HCEC 1CT (cell line): ENCODE measurements around the gene PANX2.
A peak's percentile ranks its signal among the peaks of the same experiment; 100 is the strongest.
"Not testable (repeated sequence)": the region's sequence is repeated elsewhere in the genome, so short reads cannot be mapped to it uniquely, and the experiment has no call there.

Experiments
- DNase-seq: peaks from one replicate; pipeline ENCODE4 v3.0.0-alpha.2; 2017

Gene PANX2

GRCh38 chr22:50147258-50148165 is 23.0 kb upstream of the PANX2 start:
- DNase-seq: not testable (repeated sequence)

GRCh38 chr22:50148166-50148500 is 22.4 kb upstream of the PANX2 start:
- no peak for DNase-seq

- DNase-seq: peak; percentile 16
Observed at GRCh38 chr22:50148991-50149721, 21.4 kb upstream of the PANX2 start.

GRCh38 chr22:50150161-50151129 is 20.1 kb upstream of the PANX2 start:
- DNase-seq: no peak

- DNase-seq: no peak
Observed at GRCh38 chr22:50151571-50152537, 18.7 kb upstream of the PANX2 start.

DNA sequence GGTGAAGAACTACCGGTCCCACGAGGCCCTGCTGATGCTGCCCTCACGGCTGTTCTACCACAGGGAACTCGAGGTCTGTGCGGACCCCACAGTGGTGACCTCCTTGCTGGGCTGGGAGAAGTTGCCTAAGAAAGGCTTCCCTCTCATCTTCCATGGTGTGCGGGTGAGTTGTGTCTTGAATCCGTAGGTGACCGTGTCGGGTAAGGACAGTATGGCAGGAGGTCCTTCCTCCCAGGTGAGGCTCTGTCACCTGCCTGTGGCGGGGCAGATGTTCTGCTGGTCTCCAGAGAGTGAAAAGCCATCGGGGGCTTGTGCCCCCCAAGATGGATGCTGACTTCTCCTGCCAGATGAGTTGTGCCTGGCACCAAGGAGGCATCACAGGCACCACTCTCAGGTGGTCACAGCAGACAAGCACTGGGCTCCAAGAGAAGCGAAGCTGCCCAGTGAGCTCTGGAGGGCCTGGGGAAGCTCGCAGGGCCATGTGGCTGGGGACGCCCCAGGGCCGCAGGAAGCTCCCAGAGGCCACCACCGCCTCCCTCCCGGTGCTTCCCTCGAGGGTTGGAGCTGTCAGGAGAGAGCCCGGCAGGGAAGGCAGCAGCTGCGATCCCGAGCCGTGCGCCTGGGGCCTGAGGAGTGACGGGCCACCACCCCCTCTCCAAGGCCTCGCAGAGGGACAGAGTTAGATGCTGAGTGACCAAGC is 17.3 kb upstream of the PANX2 start:
- no peak for DNase-seq

DNA sequence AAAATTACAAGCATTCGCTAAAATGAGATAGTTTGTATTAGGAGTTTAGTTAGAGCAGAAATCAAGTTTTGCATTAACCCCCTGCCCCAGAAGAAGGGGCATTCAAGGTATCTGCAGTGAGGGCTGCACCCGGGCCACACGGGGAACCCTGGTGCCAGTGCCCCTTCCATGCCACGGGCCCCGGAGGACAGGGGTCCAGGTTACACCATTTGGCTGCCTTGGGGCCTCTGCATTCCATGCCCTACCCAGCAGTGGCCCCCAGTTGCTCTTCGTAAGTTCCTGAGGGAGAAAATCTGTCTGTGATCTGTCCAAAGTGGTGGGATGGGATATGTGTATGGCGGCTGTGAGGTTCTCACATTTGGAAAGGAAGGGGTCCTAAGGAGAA is 16.8 kb upstream of the PANX2 start:
- no peak for DNase-seq

DNA sequence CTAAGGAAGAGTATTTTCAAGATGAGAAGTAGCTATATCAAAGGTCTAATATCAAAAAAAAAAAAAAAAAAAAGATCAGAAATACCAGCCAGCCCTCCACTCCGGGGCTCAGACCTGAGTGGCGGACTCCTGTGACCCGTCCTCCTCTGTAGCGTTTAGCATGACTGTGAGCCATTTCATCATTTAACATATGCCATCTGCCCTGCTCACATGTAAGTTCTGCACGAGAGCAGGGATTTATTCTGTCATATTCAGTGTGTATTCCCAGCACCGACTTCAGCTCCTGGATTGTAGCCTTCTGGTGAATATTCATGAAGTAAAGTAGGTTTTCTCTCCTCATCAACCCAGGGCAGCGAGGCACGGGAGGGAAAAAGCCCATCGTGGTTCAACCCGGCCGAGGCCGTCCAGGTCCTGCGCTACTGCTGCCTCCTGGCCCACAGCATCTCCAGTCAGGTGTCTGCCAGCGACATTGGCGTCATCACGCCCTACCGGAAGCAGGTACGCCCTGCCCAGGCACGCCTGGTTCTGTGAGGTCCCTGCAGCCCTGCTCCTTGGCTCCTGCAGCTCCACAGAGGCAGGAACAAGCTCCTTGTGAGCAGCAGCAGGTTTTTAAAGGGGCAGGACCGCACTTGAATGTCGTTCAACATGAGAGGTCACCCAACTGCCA is 12.7 kb upstream of the PANX2 start:
- no peak for DNase-seq

DNA sequence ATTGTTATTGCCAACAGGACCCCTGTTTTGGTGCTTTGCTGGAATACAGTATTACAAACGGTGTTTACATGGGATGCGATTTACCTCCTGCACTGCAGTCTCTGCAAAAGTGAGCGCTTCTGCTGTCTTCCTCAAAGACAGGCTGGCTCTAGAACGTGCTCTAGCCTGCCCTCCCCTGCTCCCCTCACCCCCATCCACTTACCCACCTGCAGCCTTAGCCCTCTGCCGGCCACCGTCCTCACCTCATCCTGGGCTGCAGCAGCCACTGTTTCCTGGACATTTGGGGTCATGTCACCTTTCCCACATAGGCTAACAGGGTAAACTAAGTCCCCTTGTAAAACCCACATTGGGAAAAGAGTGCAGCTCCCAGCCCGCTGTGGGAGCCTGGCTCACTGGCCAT is 9.6 kb upstream of the PANX2 start:
- no peak for DNase-seq

DNA sequence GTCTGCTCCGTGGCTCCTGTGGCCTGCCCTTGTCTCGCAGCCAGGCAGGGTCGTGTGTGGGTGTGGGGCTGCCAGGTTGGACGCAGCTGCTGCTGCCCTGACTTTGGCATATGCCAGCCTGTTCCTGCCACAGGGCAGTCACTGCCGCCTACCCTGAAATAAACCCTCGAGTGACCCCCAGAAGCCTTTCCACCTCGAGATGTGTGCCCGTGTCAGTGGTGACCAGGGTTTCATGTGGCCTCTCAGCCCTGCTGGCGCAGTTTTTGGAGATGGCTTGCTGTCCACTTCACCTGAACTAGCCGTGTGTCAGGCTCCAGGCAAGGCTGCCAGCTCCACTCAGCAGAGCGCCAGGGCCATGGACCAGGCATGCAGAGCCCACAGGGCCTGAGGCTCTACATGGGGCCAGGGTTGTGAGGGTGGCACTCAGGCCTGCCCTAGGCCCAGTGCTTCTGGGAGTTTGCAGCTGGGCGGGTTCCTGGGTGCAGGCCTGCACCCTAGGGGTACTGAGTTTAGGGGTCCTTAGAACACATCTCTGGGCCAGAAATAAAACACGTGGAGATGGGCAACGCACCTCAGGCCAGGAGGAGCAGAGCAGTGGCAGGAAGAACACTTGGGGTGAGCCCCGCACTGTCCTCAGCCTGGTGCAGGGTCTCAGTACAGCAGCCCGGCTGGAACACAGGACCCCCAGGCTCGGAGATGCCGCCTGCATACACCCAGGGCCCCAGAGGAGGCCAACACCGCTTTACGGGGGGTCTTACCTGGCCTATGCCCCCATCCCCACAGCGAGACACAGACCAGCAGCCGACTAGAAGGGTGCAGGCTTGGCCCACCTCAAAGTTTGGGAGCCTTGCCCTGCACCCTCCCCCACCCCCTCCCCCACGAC is 8.8 kb upstream of the PANX2 start:
- no peak for DNase-seq

DNA sequence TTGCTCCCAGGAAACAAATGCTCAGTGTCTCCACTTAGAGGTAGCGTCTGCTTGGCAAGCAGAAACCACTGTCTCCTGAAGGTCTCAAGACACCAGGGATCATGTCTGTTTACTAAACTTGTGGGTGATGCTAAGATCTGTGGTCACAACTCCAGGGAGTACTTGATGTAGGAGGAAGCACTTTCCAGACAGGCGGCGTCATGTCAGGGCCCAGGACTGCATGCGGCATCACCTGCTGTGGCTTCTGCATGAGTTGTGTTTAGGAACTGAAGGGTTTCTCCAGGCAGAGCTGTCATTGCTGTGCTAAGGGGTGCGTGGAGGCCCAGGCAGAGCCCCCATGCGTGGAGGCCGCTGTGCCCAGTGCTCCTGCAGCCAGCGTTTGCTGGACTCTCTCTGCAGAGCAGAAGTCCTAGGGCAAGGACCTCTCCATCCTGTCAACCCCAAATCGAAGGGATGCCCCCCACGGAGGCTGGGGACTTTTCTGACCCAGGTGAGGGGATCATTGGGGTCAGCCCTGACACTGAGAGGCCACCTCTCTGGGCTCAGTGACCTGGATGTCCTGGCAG is 8.1 kb upstream of the PANX2 start:
- DNase-seq: no peak

GRCh38 chr22:50165436-50166123 is 5.0 kb upstream of the PANX2 start:
- no peak for DNase-seq

DNA sequence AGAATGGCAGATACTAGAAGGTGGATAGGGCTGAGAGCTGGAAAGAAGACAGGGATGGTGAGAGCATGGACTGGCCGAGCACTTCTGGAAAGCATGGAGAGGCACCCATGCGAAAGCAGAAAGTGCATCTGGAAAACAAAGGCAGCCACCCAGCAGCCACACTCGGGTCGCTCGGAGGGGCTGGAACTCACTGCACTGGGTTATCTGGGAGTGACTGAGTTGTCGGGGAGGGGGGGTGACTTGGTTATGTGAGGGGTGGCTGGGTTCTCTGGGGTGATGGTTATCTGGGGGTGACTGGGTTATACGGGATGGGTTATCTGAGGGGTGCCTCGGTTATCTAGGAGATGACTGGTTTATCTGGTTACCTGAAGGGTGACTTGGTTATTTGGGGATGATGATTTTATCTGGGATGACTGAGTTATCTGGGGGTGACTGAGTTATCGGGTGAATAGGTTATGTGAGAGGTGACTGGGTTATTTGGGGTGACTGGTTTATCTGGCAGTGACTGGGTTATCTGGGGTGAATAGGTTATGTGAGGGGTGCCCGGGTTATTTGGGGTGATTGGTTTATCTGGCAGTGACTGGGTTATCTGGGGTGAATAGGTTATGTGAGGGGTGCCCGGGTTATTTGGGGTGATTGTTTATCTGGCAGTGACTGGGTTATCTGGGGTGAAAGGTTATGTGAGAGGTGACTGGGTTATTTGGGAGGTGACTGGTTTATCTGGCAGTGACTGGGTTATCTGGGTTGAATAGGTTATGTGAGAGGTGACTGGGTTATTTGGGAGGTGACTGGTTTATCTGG is 2.6 kb upstream of the PANX2 start:
- DNase-seq: no peak

GRCh38 chr22:50168490-50169180 is 1.9 kb upstream of the PANX2 start:
- DNase-seq: not testable (repeated sequence)

DNA sequence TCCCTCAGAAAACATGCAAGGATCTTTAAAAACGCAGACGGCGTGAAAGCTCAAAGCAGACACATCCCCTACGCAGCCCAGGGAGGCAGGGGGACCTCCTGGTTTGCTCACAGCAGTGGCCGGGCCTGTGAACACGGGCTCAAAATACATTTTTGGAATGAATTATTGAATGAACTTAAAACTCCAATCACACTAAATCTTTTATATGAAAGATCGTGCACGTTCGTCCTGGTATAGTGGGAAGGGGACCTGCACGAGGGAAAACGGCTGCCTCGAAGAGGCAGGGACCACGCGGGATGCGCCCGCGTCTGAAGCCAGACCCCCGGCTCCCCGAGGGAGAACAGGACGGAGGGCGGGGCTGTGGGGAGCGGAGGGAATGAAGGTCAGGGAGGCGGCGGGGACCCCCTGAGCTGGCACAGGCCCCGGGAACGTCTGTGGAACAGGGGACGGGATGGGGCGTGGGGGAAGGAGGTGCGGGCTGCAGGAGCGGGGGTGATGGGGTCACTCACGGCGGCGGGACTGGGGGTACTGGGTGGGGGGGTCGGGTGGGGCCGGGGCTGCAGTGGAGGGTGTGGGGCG is 1.3 kb upstream of the PANX2 start:
- no peak for DNase-seq

DNA sequence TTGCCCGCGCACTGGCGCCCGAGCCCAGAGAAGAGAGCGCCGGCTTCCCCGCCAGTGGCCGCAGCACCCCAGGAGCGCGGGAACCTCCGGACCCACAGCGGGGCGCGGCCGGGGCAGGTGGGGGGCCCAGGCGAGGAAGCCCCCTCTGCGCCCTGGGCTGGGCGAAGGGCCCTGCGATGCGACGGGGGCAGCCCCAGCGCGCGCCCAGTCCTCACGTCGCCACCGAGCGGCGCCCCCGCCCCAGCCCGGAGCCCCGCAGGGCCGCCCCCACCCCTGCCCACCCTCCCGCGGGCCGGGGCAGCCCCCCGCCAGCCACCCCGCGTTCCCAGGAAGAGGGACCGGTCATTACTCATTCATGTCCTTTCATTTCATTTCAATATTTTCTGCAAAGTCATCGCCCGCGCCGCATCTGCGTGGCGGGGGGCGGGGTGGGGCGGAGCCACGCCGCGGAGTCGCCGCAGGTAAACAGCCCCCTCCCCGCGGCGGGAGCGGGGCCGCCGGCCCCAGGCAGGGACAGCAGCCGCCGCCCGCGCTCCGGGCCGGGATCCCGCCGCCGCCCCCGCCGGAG is 673 bp upstream of the PANX2 start:
- DNase-seq: no peak
